GM12878 (cell line): ENCODE data around the gene MRTFB.

Experiments
- CEBPB ChIP-seq, 2 experiments: fragments of 150-350 bp in 1 of 2; IDR thresholded peaks; 2 replicates each; pipeline ENCODE4 v1.6.1; 2012 to 2014; ENCODE audit warnings: low read depth in 2 of 2, low read length in 2 of 2, borderline replicate concordance in 1 of 2, inconsistent platforms in 1 of 2
- TF ChIP-seq, protein P1 (sequence below), 3 experiments: IDR thresholded peaks in 2 of 3; conservative IDR thresholded peaks in 1 of 3; 2 replicates each; pipeline ENCODE4 v1.5.1; 2011; ENCODE audit warnings: low read depth in 3 of 3, low read length in 3 of 3, mild to moderate bottlenecking in 3 of 3, control low read depth in 2 of 3, moderate library complexity in 2 of 3, inconsistent platforms in 1 of 3, mixed read lengths in 1 of 3; ENCODE audit not compliant: control insufficient read depth in 2 of 3, insufficient read depth in 1 of 3; ENCODE audit errors: extremely low read depth in 1 of 3
- TF ChIP-seq, protein P2 (sequence below): IDR thresholded peaks from 2 replicates; pipeline ENCODE4 v1.6.1; 2011; ENCODE audit warnings: borderline replicate concordance, low read depth, mild to moderate bottlenecking, moderate library complexity, mixed read lengths, low read length; ENCODE audit not compliant: insufficient read depth; ENCODE audit errors: extremely low read length

DNA sequence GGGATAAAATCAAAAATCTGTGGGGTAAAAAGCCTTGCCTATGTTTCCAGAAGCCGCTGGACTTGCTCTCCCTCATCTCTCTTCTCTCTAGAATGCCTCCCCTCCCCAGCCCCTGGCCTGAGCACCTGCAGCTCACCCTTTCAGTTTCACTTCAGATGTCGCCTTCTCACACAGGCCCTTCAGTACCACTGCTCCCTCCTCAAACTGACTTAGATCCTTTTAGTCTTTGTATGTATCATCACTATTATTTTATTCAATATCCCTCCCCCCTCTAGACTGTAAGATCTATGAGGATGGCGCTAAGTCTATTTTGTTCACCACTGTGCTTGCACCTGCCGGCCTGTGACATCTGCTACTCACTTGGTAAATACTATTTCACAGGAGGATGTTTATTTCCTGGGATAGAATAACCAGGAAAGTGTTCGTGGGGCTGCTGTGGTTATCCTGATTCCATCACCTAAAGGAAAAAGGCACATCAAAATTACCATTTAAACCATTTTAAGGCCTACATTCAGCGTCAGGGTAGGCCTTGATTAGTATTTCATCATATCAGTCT, 122.3 kb downstream of the MRTFB start:
- TF ChIP-seq, protein P1, sequence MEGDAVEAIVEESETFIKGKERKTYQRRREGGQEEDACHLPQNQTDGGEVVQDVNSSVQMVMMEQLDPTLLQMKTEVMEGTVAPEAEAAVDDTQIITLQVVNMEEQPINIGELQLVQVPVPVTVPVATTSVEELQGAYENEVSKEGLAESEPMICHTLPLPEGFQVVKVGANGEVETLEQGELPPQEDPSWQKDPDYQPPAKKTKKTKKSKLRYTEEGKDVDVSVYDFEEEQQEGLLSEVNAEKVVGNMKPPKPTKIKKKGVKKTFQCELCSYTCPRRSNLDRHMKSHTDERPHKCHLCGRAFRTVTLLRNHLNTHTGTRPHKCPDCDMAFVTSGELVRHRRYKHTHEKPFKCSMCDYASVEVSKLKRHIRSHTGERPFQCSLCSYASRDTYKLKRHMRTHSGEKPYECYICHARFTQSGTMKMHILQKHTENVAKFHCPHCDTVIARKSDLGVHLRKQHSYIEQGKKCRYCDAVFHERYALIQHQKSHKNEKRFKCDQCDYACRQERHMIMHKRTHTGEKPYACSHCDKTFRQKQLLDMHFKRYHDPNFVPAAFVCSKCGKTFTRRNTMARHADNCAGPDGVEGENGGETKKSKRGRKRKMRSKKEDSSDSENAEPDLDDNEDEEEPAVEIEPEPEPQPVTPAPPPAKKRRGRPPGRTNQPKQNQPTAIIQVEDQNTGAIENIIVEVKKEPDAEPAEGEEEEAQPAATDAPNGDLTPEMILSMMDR (IDR thresholded peaks at IDR 0.05 in 2 of 3, conservative IDR thresholded peaks at IDR 0.05 in 1 of 3; ENCODE audit: control insufficient read depth in 2 of 3, extremely low read depth in 1 of 3, insufficient read depth in 1 of 3, low read depth in 3 of 3, low read length in 3 of 3): no peak
- TF ChIP-seq, protein P2, sequence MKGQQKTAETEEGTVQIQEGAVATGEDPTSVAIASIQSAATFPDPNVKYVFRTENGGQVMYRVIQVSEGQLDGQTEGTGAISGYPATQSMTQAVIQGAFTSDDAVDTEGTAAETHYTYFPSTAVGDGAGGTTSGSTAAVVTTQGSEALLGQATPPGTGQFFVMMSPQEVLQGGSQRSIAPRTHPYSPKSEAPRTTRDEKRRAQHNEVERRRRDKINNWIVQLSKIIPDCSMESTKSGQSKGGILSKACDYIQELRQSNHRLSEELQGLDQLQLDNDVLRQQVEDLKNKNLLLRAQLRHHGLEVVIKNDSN: no peak
- TF ChIP-seq CEBPB (IDR thresholded peaks at IDR 0.05; ENCODE audit: borderline replicate concordance in 1 of 2, low read depth in 2 of 2, low read length in 2 of 2): no peak
